Putamen (tissue), 1 donor: ENCODE results near the gene PIGQ.

Source experiments
- DNase-seq: peaks from one replicate; pipeline ENCODE4 v3.0.0-alpha.2; 2016; ENCODE audit warnings: low spot score

The PIGQ gene

GRCh38 chr16:555528-556473 is 14.0 kb upstream of the PIGQ start:
- DNase-seq: no peak

- no peak for DNase-seq
These were observed 13.1 kb upstream of the PIGQ start for GRCh38 chr16:556474-557173.

- no peak for DNase-seq
These were observed 12.1 kb upstream of the PIGQ start for GRCh38 chr16:557463-558297.

GRCh38 chr16:558298-559020 is 11.3 kb upstream of the PIGQ start:
- DNase-seq: no peak

- DNase-seq: no peak
These were observed 10.8 kb upstream of the PIGQ start for GRCh38 chr16:559021-559380.

GRCh38 chr16:559411-560203 is 10.2 kb upstream of the PIGQ start:
- DNase-seq: no peak

- DNase-seq: no peak
These were observed 9.5 kb upstream of the PIGQ start, which contains the start of gene PRR35 for GRCh38 chr16:560204-560700. Gene PRR35 (plus strand): TSS chr16:560394. CDS start chr16:563295, 2,901 bp downstream.

GRCh38 chr16:560701-561412 is 8.9 kb upstream of the PIGQ start:
- DNase-seq: no peak

- DNase-seq: no peak
These were observed 8.4 kb upstream of the PIGQ start for GRCh38 chr16:561413-561794.

- no peak for DNase-seq
These were observed 7.5 kb upstream of the PIGQ start for GRCh38 chr16:561957-562938.

- DNase-seq: no peak
These were observed 6.6 kb upstream of the PIGQ start for GRCh38 chr16:563072-563644.

- no peak for DNase-seq
These were observed 4.9 kb upstream of the PIGQ start for GRCh38 chr16:564690-565418.

- no peak for DNase-seq
These were observed 4.1 kb upstream of the PIGQ start for GRCh38 chr16:565419-566330.

GRCh38 chr16:566475-567372 is 3.0 kb upstream of the PIGQ start, which contains the start of gene NHLRC4:
Gene NHLRC4 (plus strand): TSS chr16:567005. CDS start chr16:568048, 1,043 bp downstream.
- no peak for DNase-seq
